K562 (cell line): ENCODE measurements around the gene KRTAP5-4.

Experiments
- DMBX1 ChIP-seq: fragments of 250-450 bp; sonication (Bioruptor Pico); IDR thresholded peaks from 2 replicates; pipeline ENCODE4 v1.8.0; 2022; ENCODE audit warnings: inconsistent platforms, mild to moderate bottlenecking, moderate library complexity, borderline replicate concordance
- NR2F6 ChIP-seq: fragments of 450-650 bp; formaldehyde crosslinking; IDR thresholded peaks from 2 replicates; pipeline ENCODE4 v1.4.0; 2020; ENCODE audit warnings: mild to moderate bottlenecking
- RAD21 ChIP-seq, 2 experiments: fragments of 250-450 bp in 1 of 2; fragments of 450-650 bp in 1 of 2; sonication (Bioruptor Pico) in 1 of 2; formaldehyde crosslinking in 1 of 2; IDR thresholded peaks in 1 of 2; conservative IDR thresholded peaks in 1 of 2; 2 replicates each; pipeline versions ENCODE4 v1.4.0 to v1.8.0; 2020 to 2022; ENCODE audit warnings: mild to moderate bottlenecking in 2 of 2, moderate library complexity in 1 of 2

DNA sequence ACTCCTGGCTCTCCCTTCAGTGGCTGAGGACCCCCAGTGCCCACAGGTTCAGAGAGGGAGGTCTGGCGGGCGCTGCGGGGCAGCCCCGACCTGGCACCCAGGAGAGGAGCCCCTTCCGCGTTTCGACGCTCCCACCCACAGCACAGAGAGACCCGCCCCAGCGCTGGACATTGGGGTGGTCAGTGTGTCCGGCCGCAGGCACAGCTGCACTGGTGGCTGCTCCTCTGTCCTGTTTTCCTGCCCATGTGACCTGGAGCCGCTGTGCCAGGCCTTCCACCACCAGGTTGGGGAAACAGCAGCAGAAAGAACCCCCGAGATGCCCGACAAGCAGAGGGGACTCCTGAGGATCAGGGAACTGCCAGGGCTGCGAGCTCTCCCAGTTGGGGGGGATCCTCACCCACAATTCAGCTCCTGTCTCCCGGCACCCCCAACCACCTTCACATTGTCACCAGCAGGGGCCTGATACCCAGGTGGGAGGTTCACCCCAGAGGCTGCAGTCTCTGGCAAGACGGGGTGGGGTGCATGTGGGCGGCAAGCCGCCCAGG, 21.3 kb upstream of the KRTAP5-4 start:
- TF ChIP-seq DMBX1 (CRISPR knock-in tag) (no peak), RAD21 (CRISPR knock-in tag; conservative IDR thresholded peaks at IDR 0.05 in 1 of 2, IDR thresholded peaks at IDR 0.05 in 1 of 2) (no peak), NR2F6 (CRISPR knock-in tag) (no peak)
